Measurements from ENCODE around the gene SETDB1.

GRCh38 chr1:150931773-150932172, 5.6 kb downstream of the SETDB1 start:
- TF ChIP-seq CTCF (IDR thresholded peaks at IDR 0.05; ENCODE audit: poor library complexity), result no peak
- TF ChIP-seq EZH2phosphoT487 (IDR thresholded peaks at IDR 0.05; ENCODE audit: low read depth, severe bottlenecking, unreplicated experiment), result no peak
